Common myeloid progenitor, CD34-positive (primary cell): Measurements from ENCODE around the gene PI4KA.

ENCODE experiments used
- CTCF ChIA-PET: fragments of 350-600 bp; sonication (Branson Sonifier 250); formaldehyde crosslinking; loops from one replicate; lab custom pipeline; 2021; ENCODE audit warnings: antibody characterized with exemption; lab: Charles Lee
- POLR2A ChIA-PET: fragments of 350-600 bp; sonication (Branson Sonifier 250); formaldehyde crosslinking; loops from one replicate; lab custom pipeline; 2021; ENCODE audit warnings: antibody characterized with exemption; lab: Charles Lee
- DNase-seq, 3 donors: peaks; one replicate each; pipeline versions ENCODE4 v3.0.0 to v3.0.0-alpha.2; 2013
- H3K27ac ChIP-seq, 2 experiments: 1 replicate in 1 of 2; 2 replicates in 1 of 2; pipeline ENCODE4 v1.7.0; 2013; ENCODE audit warnings: inconsistent platforms in 2 of 2, low read length in 2 of 2, mild to moderate bottlenecking in 2 of 2, low read depth in 1 of 2, moderate library complexity in 1 of 2; ENCODE audit not compliant: severe bottlenecking in 2 of 2, insufficient read depth in 1 of 2, poor library complexity in 1 of 2
- H3K27me3 ChIP-seq, 5 experiments: replicated peaks in 2 of 5; 1 replicate in 3 of 5; 2 replicates in 2 of 5; pipeline versions ENCODE4 v1.6.1 to v1.7.0; 2013; ENCODE audit warnings: low read length in 4 of 5, mild to moderate bottlenecking in 2 of 5, moderate library complexity in 2 of 5, inconsistent platforms in 1 of 5; ENCODE audit not compliant: insufficient read depth in 5 of 5, control insufficient read depth in 4 of 5
- H3K36me3 ChIP-seq, 4 experiments: 1 replicate in 2 of 4; 2 replicates in 2 of 4; pipeline versions ENCODE4 v1.6.1 to v1.7.0; 2013; ENCODE audit warnings: low read length in 3 of 4, control low read depth in 1 of 4, mild to moderate bottlenecking in 1 of 4; ENCODE audit not compliant: control insufficient read depth in 4 of 4, insufficient read depth in 4 of 4
- H3K4me1 ChIP-seq, 4 experiments: 1 replicate in 3 of 4; 2 replicates in 1 of 4; pipeline versions ENCODE4 v1.6.1 to v1.7.1; 2013; ENCODE audit warnings: low read length in 3 of 4, mild to moderate bottlenecking in 3 of 4, control low read depth in 1 of 4, inconsistent platforms in 1 of 4, moderate library complexity in 1 of 4; ENCODE audit not compliant: control insufficient read depth in 4 of 4, insufficient read depth in 4 of 4; ENCODE audit errors: control extremely low read depth in 1 of 4
- H3K4me3 ChIP-seq, 7 experiments: 1 replicate in 4 of 7; 2 replicates in 3 of 7; pipeline versions ENCODE4 v1.5.1 to v1.7.0; 2013; ENCODE audit warnings: mild to moderate bottlenecking in 7 of 7, low read length in 6 of 7, moderate library complexity in 6 of 7, inconsistent platforms in 2 of 7, low read depth in 2 of 7, control low read depth in 1 of 7; ENCODE audit not compliant: insufficient read depth in 4 of 7, control insufficient read depth in 1 of 7; ENCODE audit errors: extremely low read depth in 1 of 7
- H3K9me3 ChIP-seq, 5 experiments: 1 replicate in 4 of 5; 2 replicates in 1 of 5; pipeline versions ENCODE4 v1.6.1 to v1.7.1; 2013; ENCODE audit warnings: low read length in 4 of 5, mild to moderate bottlenecking in 2 of 5, inconsistent platforms in 1 of 5, low read depth in 1 of 5, moderate library complexity in 1 of 5; ENCODE audit not compliant: control insufficient read depth in 4 of 5, insufficient read depth in 2 of 5; ENCODE audit errors: control extremely low read depth in 1 of 5
- WGBS: methylation state at CpG from one replicate; pipeline ENCODE4 v1.1.5; 2013; ENCODE audit not compliant: insufficient coverage; 5-methylcytosine and 5-hydroxymethylcytosine counted together

The PI4KA gene

DNA sequence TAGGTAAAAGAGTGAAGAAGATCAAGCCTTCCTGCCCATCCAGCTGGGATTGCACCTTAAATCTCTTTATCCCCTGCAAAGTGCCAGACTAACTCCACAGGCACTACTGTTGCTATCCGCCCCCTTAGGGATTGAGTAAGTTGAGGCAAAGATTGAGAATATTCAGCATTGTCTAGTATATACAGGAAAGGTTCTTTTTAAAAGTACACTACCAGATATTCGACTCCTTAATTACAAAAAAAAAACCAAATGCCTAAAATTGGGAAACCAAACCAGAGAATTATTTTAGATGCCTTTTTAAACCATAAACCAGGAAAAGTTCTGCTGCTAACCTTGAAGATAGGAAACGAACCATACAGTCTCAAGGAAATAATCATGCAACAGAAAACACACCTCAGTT lies 73.2 kb downstream of the PI4KA start:
- Histone ChIP-seq H3K27ac (no peak overlapping the region), H3K27me3 (no peaks in the 10 kb centered on the region), H3K4me1 (peaks cover 0 to 6% (median 2%) of the 10 kb centered on the region in 4 experiments), H3K4me3 (no peak overlapping the region), H3K9me3 (no peaks in the 10 kb centered on the region), H3K36me3 (peaks cover 12 to 56% (median 31%) of the 10 kb centered on the region in 4 experiments)
- WGBS: 100% methylated on average over 2 of the region's 3 CpGs
- ChIA-PET POLR2A (no interaction called here), CTCF (interaction anchor here (1.3 to 4.6 kb wide), 5 partner anchors 8 to 100 kb away, joined by 3 to 37 read pairs (median 4); partner anchors contain the start of gene SERPIND1)
- DNase-seq: no peak

DNA sequence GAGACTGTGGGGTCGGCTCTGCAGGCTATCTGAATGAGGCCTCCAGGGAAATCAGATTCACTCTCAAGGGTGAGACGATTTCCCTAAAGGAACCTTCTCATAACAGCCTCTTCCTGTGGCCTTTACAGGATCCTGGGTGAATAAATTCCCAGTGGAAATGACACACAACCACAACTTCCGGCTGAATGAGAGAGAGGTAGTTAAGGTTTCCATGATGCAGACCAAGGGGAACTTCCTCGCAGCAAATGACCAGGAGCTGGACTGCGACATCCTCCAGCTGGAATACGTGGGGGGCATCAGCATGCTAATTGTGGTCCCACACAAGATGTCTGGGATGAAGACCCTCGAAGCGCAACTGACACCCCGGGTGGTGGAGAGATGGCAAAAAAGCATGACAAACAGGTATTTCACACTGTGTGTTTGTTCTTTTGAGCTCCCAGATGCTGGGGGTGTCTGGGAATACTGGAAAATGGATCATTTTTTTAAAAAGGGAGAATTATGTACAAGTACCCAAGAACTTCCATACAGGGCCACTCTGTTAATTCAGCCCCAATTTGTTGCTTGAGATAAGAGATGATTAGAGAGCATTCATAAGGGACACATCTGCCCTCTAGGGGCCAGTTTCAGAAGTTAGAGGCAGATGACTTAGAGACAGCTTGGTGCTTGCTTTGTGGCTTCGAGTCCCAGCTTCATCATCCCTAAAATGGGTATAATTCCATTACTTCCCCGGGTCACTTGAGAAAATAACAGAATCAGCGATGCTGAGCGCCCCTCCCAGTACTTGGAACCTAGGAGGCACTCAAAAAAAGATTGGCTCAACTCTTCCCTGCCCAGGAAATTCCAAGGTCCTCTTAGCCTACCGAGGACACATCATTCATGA lies 74.5 kb downstream of the PI4KA start:
- no peak overlapping the region for H3K4me3 ChIP-seq
- 78% methylated on average over 13 of the region's 14 CpGs for WGBS
- CTCF ChIA-PET: interaction anchor here (0.6 to 4.6 kb wide), 13 partner anchors 9 to 219 kb away, joined by 3 to 37 read pairs (median 3); partner anchors contain the start of gene SERPIND1
- no peaks in the 10 kb centered on the region for H3K27me3 ChIP-seq
- H3K36me3 ChIP-seq: peaks cover 12 to 62% (median 36%) of the 10 kb centered on the region in 4 experiments
- peak overlapping the region in 1 of 2 experiments; percentile 9 for H3K27ac ChIP-seq
- DNase-seq: peak; percentile 59 to 75 (median 74)
- H3K9me3 ChIP-seq: no peaks in the 10 kb centered on the region
- POLR2A ChIA-PET: interaction anchor here (0.6 kb wide), 1 partner anchor 56 kb away, joined by 5 read pairs; no protein-coding TSS in a partner anchor
- H3K4me1 ChIP-seq: peaks cover 0 to 6% (median 2%) of the 10 kb centered on the region in 4 experiments

DNA sequence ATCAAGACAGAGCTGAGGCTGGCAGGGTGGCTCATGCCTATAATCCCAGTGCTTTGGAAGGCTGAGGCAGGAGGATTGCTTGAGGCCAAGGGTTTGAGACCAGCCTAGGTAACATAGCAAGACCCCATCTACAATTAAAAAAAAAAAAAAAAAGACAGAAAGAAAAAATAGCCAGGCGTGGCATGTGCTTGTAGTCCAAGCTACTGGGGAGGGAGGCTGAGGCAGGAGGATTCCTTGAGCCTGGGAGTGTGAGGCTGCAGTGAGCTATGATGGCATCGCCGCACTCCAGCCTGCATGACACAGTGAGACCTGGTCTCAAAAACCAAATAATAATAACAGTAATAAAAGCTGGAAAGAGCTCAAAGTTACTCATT lies 75.3 kb downstream of the PI4KA start:
- Histone ChIP-seq H3K27ac (peak overlapping the region in 1 of 2 experiments; percentile 9), H3K27me3 (no peaks in the 10 kb centered on the region), H3K36me3 (peaks cover 10 to 54% (median 34%) of the 10 kb centered on the region in 4 experiments), H3K9me3 (no peaks in the 10 kb centered on the region), H3K4me3 (no peak overlapping the region), H3K4me1 (peaks cover 0 to 6% (median 2%) of the 10 kb centered on the region in 4 experiments)
- no CpG with 5 or more reads among the region's 3 CpGs for WGBS
- CTCF ChIA-PET: interaction anchor here (0.6 to 4.6 kb wide), 10 partner anchors 10 to 218 kb away, joined by 3 to 37 read pairs (median 4); no protein-coding TSS in a partner anchor
- POLR2A ChIA-PET: no interaction called here
- no peak for DNase-seq

DNA sequence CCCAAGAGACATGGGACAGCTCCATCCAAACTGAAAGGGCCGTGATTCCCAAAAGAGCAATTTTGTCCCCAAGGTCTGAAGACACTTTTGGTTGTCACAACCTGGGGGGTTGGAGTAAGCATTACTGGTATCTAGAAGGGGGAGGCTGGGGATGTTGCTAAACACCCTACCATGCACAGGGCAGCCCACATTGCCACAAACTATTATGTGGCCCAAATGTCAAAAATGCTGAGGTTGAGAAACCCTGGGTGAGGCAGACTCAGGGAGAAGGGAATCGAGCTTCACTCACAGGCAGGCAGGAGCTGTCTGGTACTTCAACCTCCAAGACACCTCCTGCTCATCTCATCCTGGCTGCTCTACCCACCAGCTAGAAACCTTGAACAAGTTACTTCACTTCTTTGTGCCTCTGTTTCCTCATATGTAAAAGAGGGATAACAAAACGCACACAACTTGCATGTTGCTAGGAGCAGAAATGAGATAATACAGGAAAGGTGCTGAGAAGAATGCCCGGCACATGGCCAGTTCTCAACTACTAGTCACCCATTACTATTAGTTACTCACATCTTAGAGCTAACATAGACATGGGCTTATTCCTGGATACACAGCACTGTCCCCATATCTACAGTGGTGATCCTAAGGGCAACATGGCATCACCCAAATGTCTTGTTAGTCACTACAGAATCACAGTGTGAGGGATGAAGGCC lies 75.9 kb downstream of the PI4KA start:
- no peak for DNase-seq
- WGBS: 90% methylated on average over 2 of the region's 4 CpGs
- Histone ChIP-seq H3K9me3 (no peaks in the 10 kb centered on the region), H3K27me3 (no peaks in the 10 kb centered on the region), H3K36me3 (peaks cover 8 to 52% (median 31%) of the 10 kb centered on the region in 4 experiments), H3K27ac (no peak overlapping the region), H3K4me3 (no peak overlapping the region), H3K4me1 (peaks cover 0 to 6% (median 2%) of the 10 kb centered on the region in 4 experiments)
- ChIA-PET CTCF (interaction anchor here (0.8 to 4.6 kb wide), 7 partner anchors 11 to 70 kb away, joined by 3 to 37 read pairs (median 7); no protein-coding TSS in a partner anchor), POLR2A (no interaction called here)

DNA sequence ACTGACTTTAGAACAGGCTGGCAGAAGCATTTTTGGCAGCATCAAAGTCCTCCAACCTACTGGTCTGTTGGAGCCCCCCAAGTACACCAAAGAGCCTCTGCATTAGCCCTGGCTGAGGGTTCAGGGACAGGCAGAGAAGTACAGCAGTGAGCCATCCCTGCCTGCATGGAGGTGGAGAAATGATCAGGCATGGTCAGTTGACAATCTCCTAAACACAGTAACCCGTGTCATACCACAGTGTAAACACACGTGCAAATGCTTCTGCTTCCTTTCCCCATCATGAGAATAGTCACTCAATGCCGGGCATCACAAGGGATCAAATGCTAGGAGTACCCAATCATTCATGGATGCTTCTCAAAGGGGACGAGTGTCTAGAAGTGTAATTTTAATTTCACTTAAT lies 76.5 kb downstream of the PI4KA start:
- H3K4me3 ChIP-seq: no peak overlapping the region
- H3K27ac ChIP-seq: no peak overlapping the region
- ChIA-PET CTCF (interaction anchor here (4.6 kb wide), 1 partner anchor 11 kb away, joined by 37 read pairs; no protein-coding TSS in a partner anchor), POLR2A (no interaction called here)
- DNase-seq: no peak
- H3K36me3 ChIP-seq: peaks cover 5 to 50% (median 24%) of the 10 kb centered on the region in 4 experiments
- no peaks in the 10 kb centered on the region for H3K9me3 ChIP-seq
- peaks cover 0 to 6% (median 2%) of the 10 kb centered on the region in 4 experiments for H3K4me1 ChIP-seq
- no peaks in the 10 kb centered on the region for H3K27me3 ChIP-seq
- WGBS: 95% methylated on average over 3 of the region's 4 CpGs

DNA sequence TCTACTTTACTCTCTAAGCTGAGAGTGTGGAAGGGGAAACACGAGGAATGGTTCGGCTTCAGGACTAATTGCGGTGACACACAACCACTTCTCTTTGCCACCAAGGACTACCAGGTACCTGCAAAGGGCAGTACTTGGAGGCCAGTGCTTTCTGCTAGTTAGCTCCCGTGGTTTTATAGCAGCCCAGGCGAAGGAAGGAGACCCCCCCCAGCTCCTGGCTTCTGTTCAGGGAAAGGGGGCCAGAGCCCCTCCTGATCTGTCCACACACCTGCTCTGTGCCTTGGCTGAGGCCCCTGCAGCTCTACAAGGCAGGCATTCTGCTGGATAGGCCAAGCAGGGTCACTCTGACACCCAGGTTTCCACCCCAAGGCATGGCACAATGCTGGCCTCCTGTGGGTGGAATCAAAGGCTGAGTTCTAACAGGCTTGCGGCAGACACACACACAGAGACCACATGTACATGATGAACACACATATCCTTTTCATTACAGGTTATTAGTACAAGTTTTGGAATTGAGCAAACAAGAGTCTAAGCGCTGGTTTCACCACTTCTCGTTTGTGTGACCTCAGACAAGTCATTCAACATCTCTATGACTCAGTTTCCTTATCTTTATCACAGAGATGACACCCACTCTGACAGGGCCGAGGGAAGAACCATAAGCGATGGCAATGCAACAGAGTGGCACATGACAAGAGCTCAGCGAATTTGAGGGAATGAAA lies 77.2 kb downstream of the PI4KA start:
- H3K27ac ChIP-seq: no peak overlapping the region
- ChIA-PET POLR2A (no interaction called here), CTCF (interaction anchor here (4.6 kb wide), 1 partner anchor 12 kb away, joined by 37 read pairs; no protein-coding TSS in a partner anchor)
- no peaks in the 10 kb centered on the region for H3K9me3 ChIP-seq
- peaks cover 0 to 6% (median 2%) of the 10 kb centered on the region in 4 experiments for H3K4me1 ChIP-seq
- H3K27me3 ChIP-seq: no peaks in the 10 kb centered on the region
- H3K4me3 ChIP-seq: no peak overlapping the region
- WGBS: 100% methylated on average over 7 of the region's 11 CpGs
- DNase-seq: no peak
- peaks cover 5 to 44% (median 20%) of the 10 kb centered on the region in 4 experiments for H3K36me3 ChIP-seq
